ENCODE data around the gene MAP3K8.
"Not testable (repeated sequence)": the region's sequence is repeated elsewhere in the genome, so short reads cannot be mapped to it uniquely, and the experiment has no call there.

The MAP3K8 gene

DNA sequence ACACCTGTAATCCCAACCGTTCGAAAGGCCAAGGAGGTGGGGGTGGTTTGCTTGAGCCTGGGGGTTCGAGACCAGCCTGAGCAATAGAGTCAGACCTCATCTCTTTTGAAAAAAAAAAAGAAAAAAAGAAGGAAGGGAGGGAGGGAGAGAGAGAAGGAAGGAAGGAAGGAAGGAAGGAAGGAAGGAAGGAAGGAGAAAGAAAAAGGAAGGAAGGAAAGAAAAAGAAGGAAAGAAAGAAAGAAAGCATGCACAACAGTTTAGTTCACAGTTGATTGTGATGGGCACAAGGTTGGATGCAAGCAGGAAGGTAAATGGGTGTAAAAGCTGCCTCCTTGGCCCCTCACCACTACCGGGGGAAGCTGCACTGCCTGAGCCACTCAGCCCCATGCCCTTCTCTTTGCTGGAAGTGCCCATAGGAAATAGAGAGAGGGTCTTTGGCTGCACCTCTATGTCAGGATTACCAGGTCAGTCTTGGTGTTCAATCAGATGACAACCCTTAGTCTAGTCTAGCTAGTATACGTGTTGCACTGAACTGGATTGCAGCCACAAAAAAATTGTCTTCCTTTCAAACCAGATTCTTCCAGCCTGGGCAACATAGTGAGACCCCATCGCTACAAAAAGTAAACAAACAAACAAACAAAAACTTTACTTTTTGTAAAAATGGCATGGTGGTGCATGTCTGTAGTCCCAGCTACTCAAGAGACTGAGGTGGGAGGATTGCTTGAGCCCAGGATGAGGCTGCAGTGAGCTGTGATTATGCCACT lies 20.0 kb downstream of the MAP3K8 start:
- no peak for DNase-seq

DNA sequence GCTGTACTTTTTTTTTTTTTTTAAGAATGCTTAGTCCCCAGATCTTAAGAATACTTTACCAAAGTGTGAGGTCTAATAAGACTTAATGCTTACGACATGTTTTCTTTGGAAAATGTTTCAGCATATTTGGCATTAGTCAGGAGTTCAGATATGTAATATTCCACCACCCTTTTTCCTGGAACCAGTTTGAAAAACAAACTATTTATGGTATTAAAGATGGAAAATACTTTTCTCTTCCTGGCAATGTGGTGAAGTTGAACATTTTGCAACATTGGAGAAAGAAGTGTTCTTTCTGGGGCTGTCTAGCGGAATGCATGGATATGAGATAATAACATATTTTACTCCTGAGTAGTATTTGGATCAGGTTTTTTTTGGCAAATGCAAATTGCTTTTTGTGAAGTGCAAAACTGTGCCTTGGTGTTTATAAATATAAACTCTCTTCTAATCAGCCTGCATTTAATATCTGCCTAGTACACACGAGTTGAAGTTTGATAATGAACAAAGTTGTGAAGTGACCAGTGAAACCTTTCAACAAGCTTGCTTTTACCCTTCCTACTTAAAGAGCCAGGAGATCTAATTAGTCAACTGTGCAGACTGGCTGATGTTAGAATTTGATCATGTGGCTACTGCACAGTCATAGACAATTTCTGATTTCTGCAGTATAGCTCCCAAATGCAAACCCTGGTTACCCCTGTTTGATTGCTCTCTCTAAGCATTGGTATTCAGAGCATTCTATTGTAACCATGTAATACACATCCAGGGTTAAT lies 20.9 kb downstream of the MAP3K8 start:
- no peak for DNase-seq

DNA sequence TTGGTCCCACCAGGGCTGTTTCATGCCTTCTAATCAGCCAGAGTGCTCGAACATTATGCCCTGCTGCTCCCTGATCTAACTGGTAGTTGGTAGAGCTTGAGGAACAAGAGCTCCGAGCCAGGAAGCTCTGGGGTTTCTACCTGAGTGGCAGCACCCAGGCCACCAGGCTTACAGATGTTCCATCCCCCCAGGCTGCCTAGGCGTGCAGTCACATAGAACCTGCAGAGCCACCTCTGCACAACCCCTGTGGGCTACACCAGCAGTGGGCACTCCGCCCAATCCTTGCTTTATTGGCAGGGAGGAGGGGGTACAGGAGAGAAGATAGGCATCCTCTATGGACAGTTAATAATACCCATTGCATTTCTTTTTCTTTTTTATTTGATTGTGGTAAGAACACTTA lies 21.8 kb downstream of the MAP3K8 start:
- no peak for DNase-seq

DNA sequence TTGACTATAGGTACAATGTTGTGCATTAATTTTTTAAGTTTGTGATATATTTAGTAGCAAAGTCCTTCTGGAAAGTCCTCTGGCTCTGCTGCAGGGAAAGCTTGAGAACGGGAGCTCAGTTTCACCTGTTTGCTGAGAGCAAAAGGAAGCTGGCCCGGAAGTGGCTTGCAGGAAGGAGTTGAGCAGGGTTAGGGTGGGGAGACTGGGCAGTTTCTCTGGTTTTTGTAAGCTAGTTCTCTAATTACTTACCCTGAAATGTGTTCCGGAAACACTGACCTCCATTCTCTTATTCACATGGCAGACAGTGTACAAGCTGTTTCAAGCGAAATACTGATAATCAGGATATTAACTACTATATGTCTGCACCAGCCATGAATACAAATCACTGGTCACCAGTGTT lies 22.3 kb downstream of the MAP3K8 start:
- no peak for DNase-seq

DNA sequence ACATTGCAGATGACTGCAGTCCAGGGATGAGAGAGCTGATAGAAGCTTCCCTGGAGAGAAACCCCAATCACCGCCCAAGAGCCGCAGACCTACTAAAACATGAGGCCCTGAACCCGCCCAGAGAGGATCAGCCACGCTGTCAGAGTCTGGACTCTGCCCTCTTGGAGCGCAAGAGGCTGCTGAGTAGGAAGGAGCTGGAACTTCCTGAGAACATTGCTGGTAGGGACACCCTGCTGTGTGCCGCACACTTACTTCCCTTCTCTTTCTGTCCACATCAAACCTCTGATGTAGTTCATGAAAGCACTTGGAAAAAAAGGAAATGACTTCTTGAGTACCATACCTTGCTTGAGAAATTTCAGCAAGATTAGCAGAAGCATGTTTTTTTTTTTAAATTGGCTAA lies 25.3 kb downstream of the MAP3K8 start:
- no peak for DNase-seq

DNA sequence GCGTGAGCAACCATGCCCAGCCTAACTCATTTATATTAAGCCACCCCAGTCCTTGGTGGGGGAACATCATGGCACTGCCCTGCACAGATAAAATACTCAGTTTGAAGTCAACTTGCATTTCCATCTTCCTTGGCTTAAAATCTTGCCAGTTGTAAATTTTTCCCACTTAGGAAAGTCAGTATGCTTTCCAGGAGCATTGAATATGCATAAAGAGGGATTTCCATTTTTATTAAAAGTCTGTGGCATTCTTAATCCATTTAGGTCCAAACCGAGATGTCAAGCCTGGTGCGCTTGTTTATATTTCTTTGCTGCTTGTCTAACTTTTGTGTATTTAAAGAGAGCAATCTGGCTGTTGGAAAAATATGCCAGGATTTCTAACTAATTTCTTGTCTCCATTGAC lies 26.1 kb downstream of the MAP3K8 start:
- no peak for DNase-seq

DNA sequence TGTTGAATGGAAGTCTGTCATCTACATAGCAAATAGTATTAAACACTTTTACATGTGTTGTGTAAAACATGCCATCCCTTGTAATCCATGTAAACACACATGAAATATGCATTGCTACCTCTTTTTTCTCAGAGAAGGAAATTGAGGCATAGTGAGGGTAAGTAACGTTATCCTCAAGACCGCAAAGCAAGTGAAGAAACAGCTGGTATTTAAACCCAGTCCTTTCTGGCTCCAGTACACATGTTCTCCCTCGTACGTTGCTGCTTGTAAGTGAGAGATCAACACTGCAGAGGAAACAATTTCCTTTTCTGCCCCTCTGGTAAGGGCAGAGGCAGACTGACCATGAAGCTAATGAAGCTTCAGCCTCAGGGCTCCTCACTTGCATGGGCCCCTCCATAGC lies 28.5 kb downstream of the MAP3K8 start:
- DNase-seq: no peak

DNA sequence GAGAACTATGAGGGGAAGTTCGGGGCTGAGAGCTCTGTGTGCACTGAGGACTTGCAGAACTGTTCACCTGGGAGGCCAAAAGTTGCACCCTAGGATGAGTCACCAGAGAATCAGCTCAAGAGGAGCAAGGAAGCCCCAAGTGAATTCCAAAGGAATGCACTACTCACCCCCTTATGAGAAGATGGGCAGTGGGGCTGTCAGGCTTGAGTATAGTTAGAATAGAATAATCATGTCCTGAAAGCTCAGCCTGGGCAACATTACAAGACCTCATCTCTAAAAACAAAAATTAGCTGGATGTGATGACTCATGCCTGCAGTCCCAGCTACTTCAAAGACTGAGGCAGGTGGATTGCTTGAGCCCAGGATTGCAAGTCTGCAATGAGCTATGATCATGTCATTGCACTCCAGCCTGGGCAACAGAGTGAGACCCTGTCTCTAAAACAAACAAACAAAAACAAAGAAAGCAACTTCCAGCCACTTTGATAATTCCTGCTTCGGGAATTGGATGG lies 30.0 kb downstream of the MAP3K8 start:
- DNase-seq: no peak

DNA sequence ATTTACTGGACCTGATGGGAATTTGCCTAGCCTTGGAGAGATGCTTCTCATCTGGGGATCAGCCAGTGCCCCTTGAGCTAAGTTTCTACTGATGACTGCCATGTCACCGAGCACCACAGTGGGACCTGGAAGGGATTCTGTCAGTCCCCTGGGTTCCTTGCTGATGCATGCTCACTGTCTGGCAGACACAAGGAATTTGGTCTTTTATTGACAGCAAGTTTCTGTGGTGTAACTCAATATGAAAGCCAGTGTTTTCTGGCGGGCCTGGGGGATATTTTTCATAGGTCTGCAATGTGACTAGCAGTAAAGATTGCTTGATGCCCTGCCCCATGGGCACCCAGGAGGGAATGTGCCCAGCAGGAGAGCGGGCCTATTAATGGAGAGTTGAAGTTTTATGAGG lies 30.7 kb downstream of the MAP3K8 start:
- no peak for DNase-seq

DNA sequence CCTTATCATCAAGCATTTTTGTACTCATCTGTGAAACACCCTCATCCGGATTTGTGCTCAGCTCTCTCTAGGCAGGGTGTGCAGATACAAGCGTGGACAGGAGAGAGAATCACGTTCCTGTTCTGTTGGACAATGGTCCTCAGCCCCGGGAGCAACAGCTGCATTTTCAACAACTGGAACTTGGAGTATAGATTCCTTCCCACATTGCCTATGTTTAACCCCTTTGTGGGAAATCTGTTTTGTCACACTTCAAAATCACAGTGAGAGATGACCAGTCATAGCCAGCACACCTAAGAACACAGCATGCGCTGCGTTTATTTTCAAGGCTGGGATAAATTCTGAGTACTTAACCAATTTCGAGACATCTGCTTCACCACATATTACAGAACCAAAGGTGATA lies 32.5 kb downstream of the MAP3K8 start:
- no peak for DNase-seq

DNA sequence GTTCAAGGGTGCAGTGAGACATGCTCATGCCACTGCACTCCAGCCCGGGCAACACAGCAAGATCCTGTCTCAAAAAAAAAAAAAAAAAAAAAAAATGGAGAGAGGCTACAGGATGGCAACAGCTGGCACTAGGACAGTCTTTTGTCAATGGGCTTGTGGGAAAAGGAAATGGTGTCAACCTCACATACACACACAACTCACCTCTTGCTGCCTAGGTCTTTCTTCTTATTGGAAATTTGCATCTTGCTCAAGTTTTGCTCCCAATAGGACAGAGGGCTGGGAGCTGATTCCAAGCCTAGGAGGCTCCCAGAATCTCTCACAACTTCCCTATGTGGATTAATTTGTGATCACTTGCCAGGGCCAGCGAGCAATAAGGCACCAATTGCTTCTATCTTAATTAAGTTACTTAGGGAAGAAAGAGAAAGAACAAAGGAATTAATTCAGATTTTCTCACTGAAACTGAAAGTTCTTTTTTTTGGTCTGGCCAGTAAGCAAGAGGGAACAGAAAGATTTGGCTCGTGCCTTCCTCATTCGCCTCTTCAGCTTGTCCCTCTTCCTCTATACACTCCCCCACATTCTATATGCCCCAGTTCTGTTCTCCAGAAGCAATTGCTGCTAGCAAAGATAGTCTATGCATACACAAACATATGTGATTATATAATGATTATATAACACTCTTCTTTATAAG lies 33.8 kb downstream of the MAP3K8 start:
- DNase-seq: no peak

DNA sequence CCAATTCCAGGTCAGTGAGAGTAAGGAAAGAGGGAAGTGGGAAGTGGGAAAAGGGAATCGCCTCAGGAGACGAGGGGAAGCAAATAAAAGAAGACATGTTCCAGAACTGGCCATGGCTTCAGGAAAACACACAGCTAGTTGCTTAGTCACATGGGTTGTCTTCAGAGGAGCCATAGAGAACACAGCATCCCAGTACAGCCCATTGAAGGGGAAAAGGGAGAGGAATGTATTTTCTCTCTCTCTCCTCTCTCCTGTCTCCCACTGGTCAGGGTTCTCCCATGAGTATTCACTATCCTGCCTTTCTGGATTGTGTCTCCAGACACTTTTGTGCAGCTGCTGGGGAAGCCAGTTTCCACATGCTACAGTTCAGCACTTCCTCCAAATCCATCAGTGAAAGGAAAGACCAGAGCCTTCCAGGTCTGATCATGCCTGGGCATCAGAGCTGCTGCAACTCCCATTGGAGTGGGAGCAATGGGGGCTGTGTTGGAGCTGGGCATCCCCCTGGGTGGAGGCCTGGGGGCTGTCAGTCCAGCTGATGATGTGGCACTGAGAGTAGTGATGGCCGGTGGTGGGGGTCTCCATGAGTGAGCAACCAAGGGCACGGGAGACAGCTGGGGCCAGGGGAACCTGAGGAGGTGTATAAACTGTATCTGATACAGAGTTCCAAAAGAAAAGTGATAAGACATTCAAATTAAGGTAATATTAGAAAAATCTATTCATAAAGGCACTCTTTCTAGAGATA lies 38.6 kb downstream of the MAP3K8 start:
- DNase-seq: no peak

DNA sequence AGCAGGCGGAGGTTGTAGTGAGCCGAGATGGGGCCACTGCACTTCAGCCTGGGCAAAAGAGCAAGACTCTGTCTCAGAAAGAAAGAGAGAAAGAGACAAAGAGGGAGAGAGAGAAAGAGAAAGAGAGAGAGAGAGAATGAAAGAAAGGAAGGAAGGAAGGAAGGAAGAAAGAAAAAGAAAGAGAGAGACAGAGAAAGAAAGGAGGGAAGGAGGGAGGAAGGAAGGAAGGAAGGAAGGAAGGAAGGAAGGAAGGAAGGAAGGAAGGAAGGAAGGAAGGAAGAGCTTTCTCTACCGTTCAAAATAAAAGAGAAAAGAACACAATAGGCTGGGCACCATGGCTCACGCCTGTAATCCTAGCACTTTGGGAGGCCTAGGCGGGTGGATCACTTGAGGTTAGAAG lies 41.5 kb downstream of the MAP3K8 start:
- DNase-seq: not testable (repeated sequence)

DNA sequence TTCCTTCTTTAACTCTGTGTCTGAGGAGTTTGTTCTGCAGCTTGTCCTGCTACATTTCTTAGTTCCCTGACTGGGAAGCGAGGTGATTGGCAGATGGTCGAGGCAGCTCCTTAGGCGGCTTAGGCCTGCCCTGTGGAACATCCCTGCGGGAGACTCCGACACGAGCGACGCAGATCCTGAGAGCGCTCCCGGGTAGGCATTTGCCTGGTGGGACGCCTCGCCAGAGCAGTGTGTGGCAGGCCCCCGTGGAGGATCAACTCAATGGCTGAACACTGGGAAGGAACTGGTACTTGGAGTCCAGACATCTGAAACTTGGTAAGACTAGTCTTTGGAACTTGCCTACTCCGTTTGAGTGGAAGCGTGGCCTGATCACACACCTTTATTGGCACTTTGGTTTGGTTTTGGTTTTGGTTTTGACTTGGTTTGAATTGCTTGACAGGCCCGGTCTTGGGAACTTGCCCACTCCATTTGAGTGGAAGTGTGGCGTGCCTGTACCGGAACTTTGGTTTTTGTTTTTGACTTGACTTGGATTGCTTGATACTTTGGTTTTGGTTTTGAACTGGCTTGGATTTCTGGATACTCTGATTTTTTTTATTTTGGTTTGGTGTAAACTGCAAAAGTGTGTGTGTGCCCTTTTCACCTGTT lies 42.6 kb downstream of the MAP3K8 start:
- DNase-seq: no peak

DNA sequence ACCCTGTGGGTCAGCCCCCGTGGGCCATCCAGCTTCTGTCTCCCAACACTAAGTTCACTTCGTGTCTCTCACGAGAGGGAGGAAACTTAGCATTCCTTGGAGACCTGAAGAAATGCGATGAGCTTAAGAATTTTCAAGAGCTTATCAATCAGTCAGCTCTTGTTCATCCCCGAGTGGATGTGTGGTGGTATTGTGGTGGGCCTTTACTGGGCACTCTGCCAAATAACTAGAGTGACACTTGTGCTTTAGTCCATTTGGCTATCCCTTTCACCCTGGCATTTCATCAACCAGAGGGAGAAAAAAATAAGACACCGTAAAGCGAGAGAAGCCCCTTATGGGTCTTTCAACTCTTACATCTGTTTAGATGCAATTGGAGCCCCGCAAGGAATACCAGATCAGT lies 45.5 kb downstream of the MAP3K8 start:
- DNase-seq: not testable (repeated sequence)

DNA sequence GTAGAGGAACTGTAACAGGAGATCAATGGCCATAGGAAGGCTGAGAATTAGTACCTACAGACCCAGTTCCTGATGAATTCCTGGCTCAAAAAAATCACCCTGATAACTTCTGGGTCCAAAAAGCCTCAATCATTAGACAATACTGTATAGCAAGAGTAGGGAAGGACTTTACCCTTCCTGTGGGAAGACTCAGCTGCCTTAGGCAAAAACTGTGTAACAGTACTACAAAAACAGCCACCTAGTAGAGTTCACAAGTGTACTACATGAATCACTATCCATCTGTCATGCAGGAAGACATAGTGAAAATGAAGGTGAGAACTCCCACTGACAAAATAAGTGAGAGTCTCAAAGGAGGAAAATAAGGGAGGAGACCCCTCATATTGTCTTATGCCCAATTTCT lies 47.6 kb downstream of the MAP3K8 start:
- DNase-seq: no peak

DNA sequence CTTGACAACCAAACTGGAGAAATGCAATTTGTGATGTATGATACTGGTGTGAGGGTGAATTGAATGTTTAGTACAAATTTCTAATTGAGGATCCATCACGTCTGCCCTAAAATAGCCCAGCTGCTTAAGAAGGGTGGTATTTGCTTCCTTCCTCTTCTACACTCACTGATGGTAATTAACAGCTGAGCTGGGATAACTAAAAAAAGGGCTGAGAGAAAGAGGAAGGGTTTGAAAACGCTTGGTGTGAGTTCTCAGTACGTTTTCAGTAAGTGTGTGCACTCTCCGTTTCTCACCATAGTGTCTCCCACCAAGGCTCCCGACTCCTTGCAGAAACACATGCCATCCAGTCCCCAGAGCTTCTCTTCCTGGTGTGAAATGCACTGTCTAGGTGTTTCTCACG lies 54.3 kb downstream of the MAP3K8 start:
- DNase-seq: no peak

DNA sequence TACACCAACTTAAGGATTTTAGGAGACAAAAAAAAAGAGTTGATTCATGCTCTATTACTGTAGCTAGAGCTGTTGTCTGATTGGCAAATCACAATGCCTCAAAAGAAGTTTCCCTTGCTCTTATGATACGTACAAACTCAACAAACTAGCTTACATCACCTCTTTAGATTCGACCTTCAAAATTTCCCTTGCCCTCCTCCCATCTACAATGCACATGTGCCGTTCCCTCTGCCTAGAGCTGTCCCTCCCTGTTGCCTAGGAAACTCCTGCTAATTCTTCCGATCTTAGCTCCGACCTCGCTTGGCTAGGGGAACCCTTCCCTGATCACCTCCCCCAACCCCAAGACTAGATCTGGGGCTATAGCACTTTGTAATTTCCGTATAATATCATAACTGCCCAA lies 55.4 kb downstream of the MAP3K8 start:
- DNase-seq: no peak

DNA sequence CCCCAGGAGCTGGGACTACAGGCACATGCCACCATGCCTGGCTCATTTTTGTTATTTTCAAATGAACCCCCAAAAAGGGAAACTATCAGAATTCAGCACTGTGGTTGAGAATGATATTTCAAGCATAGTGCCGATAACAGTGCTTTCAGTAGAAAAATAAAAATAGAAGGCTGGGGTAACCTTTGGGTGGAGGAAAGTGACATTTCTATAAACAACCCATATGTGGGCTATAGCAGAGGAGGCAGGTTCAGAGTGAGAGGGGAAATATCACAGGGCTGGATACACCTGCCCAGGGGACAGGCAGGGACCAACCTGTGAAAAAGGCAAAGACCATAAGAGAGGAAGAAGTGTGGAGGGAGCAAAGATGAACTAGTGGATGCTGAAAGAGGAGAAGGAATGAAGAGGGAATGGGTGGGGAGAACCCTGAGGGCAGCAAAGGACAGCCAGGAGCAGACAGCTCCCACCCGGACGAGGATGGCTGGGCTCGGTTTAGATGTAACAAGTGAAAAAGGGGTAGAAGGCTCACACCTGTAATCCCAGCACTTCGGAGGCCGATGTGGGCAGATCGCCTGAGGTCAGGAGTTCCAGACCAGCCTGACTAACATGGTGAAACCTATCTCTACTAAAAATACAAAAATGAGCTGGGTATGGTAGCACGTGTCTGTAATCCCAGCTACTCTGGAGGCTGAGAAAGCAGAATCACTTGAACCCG lies 56.5 kb downstream of the MAP3K8 start:
- no peak for DNase-seq

DNA sequence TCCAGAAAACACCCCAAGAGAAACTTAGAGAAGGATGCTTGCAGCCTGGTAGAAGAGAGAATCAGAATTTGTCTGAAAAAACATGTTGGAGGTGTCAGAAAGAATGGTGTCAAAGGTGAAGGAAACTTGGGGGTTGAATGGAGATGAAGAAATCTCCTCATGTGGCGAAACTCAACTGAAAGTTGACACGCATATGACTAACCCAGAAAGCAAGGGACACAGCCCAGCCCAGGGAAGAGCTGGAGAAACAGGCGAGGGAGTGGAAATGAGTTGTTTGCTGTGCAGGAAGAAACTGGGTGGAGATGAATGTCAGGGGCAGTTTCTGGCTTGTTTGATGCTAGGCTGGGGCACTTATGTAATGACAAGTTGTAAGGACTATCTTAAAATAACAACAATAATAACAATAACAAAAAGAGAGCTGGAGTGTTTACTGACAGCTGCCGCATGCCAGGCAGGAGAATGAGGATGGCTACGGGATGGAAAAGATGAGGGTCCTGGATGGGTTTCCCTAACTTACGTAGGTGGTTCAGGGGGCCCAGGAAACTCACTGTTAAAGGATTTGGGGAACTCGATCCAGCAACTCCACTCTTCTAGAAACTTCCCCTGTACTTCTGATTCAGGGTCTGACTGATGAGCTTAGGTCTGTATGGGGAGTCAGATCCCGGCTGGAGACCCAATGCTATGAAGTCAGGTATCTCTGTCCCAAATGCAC lies 57.4 kb downstream of the MAP3K8 start:
- DNase-seq: no peak

DNA sequence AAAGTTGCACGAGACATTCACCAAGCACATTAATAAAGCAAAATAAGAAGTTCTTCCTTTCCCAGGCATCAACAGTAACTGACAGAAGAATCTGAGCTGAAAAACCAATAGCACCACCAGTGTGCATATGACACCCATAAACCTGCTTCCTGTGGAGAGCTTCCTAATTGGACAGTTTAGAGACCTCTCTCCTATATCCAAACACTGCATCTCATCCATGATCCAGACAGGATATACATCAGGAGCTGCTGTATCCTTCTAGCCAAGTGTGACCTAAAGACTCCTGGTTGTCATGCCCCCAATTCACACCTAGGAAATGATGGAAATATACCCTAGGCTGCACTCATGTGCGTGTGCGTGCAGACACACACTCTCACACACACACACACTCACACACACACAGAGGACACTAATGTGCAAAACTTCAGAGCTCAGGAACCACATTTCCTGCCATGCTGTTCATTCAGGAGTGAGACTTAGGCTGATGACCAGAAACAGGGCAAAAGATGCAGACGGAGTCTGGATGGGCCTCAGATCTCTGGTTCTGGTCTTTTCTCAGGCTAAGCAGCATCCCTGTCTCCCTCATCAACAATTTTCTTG lies 58.0 kb downstream of the MAP3K8 start:
- DNase-seq: no peak

Data from stimulated activated CD4-positive, alpha-beta T cell treated with anti-CD3 and anti-CD28 coated beads, Interleukin-4, amount 100 ng/mL, for 24 hours (primary cell).